ENCODE results near the gene ZDHHC14. TPM values are rescaled to one million over a fixed set of nuclear protein-coding genes. Genes with fewer than 3 reads are reported as not detected.
"Not testable (repeated sequence)": the region's sequence is repeated elsewhere in the genome, so short reads cannot be mapped to it uniquely, and the experiment has no call there.

The ZDHHC14 gene
- total RNA-seq, 1 experiment from 2014 or later, result 1.7 TPM

DNA sequence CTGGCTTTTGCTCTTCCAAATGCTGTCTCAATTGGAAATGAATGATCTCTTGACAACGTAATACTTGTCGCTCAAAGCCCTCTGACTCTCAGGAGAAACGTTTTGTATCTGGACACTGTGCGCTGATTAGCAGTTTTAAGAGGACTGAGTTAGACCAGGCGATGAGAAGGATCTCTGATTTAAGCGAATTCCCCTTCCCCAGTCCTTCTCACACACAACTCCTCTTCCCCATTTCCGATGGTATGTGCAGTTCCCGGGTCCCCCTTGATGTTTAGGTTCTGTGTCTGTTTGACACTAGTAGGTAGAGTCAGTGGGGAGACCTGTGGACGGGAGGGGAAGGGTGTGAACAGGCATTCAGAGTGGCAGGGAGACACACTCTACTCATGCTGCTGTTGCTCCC lies 2.5 kb downstream of the ZDHHC14 start:
- 0 out of 5 replicates have a peak, but pooled peaks cover 0 to 2% of the 10 kb centered on the region in 2 experiments for H3K9me3 Mint-ChIP-seq
- H3T11ph ChIP-seq (ENCODE audit: low read length), result no peak overlapping the region
- H3K27me3 Mint-ChIP-seq (ENCODE audit: low read depth), result peaks cover 29% of the 10 kb centered on the region
- no peak overlapping the region for H3K14ac ChIP-seq (ENCODE audit: insufficient read depth, low read length)
- no peak overlapping the region for H4K5ac ChIP-seq (ENCODE audit: insufficient read length, low read depth, low read length)
- no peak overlapping the region for H2BK5ac ChIP-seq (ENCODE audit: insufficient read length, low read length)
- no peak overlapping the region for H3K27ac Mint-ChIP-seq
- no peak overlapping the region for H4K91ac ChIP-seq (ENCODE audit: insufficient read length, low read depth, low read length)
- H2AFZ ChIP-seq (ENCODE audit: low read length), result no peak overlapping the region
- no peak overlapping the region for H3K4ac ChIP-seq (ENCODE audit: low read depth, low read length)
- no peak overlapping the region for H3K4me2 ChIP-seq (ENCODE audit: insufficient read depth, insufficient read length, low read length)
- H3K4me1 ChIP-seq (ENCODE audit: insufficient read depth, low read length), result peaks cover 2% of the 10 kb centered on the region; the same call in 1 of the 2 replicates
- no peak for DNase-seq
- H3K56ac ChIP-seq (ENCODE audit: insufficient read length, low read depth, low read length), result no peak overlapping the region
- no peak overlapping the region for H3K9ac ChIP-seq (ENCODE audit: extremely low read depth, insufficient read length, low read length)
- no peak overlapping the region for H2BK20ac ChIP-seq (ENCODE audit: low read depth, low read length, poor library complexity, severe bottlenecking)
- TF ChIP-seq, protein P1, sequence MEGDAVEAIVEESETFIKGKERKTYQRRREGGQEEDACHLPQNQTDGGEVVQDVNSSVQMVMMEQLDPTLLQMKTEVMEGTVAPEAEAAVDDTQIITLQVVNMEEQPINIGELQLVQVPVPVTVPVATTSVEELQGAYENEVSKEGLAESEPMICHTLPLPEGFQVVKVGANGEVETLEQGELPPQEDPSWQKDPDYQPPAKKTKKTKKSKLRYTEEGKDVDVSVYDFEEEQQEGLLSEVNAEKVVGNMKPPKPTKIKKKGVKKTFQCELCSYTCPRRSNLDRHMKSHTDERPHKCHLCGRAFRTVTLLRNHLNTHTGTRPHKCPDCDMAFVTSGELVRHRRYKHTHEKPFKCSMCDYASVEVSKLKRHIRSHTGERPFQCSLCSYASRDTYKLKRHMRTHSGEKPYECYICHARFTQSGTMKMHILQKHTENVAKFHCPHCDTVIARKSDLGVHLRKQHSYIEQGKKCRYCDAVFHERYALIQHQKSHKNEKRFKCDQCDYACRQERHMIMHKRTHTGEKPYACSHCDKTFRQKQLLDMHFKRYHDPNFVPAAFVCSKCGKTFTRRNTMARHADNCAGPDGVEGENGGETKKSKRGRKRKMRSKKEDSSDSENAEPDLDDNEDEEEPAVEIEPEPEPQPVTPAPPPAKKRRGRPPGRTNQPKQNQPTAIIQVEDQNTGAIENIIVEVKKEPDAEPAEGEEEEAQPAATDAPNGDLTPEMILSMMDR (conservative IDR thresholded peaks at IDR 0.05), result no peak
- peaks cover 7% of the 10 kb centered on the region for H3K23me2 ChIP-seq (ENCODE audit: insufficient read length, low read depth, low read length, poor library complexity, severe bottlenecking)
- peaks cover 7% of the 10 kb centered on the region; the same call in 1 of the 2 replicates for H3K27me3 ChIP-seq (ENCODE audit: insufficient read depth, low read length)
- no peaks in the 10 kb centered on the region for H3K79me2 ChIP-seq (ENCODE audit: insufficient read depth, low read length)
- H4K20me1 ChIP-seq (ENCODE audit: control insufficient read depth, insufficient read depth, insufficient read length), result no peaks in the 10 kb centered on the region
- H3K23ac ChIP-seq (ENCODE audit: insufficient read length, low read depth, low read length), result no peak overlapping the region
- H3K18ac ChIP-seq (ENCODE audit: insufficient read length, low read depth, low read length), result no peak overlapping the region
- no peaks in the 10 kb centered on the region for H3K79me1 ChIP-seq (ENCODE audit: insufficient read depth, low read depth, low read length, poor library complexity, severe bottlenecking)
- H3K4me3 Mint-ChIP-seq, result peak overlapping the region in 1 of 2 experiments; percentile 40; a peak in 3 of 5 replicates
- H3K36me3 Mint-ChIP-seq (ENCODE audit: insufficient read depth in 1 of 3, low read depth in 3 of 3), result no peaks in the 10 kb centered on the region; a peak in 1 of 7 replicates
- no peak overlapping the region for H4K8ac ChIP-seq (replicated peaks; ENCODE audit: insufficient read length, low read depth, low read length)
- no peak overlapping the region for H3K27ac ChIP-seq (ENCODE audit: insufficient read length, low read depth, low read length)
- no peak overlapping the region for H2AK5ac ChIP-seq (ENCODE audit: insufficient read length, low read length)
- H2BK12ac ChIP-seq (ENCODE audit: insufficient read length, low read depth, low read length), result no peak overlapping the region
- H3K4me1 Mint-ChIP-seq, result peaks cover 12 to 14% of the 10 kb centered on the region in 2 experiments
- no peak overlapping the region for H2BK120ac ChIP-seq (ENCODE audit: low read depth, low read length, poor library complexity, severe bottlenecking)
- WGBS (ENCODE audit: extremely low coverage, insufficient read length, low lambda C conversion rate), result no CpG with 5 or more reads among the region's 9 CpGs
- no peak overlapping the region for H2BK15ac ChIP-seq (ENCODE audit: low read depth, low read length)
- no peaks in the 10 kb centered on the region for H3K9me3 ChIP-seq (ENCODE audit: control insufficient read depth, low read depth, low read length)

DNA sequence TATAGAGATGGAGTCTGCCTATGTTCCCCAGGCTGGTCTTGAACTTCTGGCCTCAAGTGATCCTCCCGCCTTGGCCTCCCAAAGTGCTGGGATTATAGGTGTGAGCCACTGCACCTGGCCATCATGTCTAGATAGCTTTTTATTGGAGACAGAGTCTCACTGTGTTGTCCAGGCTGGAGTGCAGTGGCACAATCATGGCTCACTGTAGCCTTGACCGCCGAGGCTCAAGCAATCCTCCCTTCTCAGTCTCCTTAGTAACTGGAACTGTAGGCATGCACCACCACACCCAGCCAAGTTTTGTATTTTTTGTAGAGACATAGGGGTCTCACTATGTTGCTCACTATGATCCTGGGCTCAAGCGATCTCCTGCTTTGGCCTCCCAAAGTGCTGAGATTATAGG lies 4.0 kb downstream of the ZDHHC14 start:
- H4K91ac ChIP-seq (ENCODE audit: insufficient read length, low read depth, low read length); H3K27ac Mint-ChIP-seq; H3K23ac ChIP-seq (ENCODE audit: insufficient read length, low read depth, low read length); H4K5ac ChIP-seq (ENCODE audit: insufficient read length, low read depth, low read length); DNase-seq; H3K4me1 ChIP-seq (ENCODE audit: insufficient read depth, low read length); H3K4me1 Mint-ChIP-seq; H4K8ac ChIP-seq (replicated peaks; ENCODE audit: insufficient read length, low read depth, low read length); H4K20me1 ChIP-seq (ENCODE audit: control insufficient read depth, insufficient read depth, insufficient read length); H3T11ph ChIP-seq (ENCODE audit: low read length); H2AFZ ChIP-seq (ENCODE audit: low read length); H3K14ac ChIP-seq (ENCODE audit: insufficient read depth, low read length); H3K56ac ChIP-seq (ENCODE audit: insufficient read length, low read depth, low read length); H3K79me2 ChIP-seq (ENCODE audit: insufficient read depth, low read length); H3K4ac ChIP-seq (ENCODE audit: low read depth, low read length); H3K18ac ChIP-seq (ENCODE audit: insufficient read length, low read depth, low read length); H2AK5ac ChIP-seq (ENCODE audit: insufficient read length, low read length); H3K9me3 ChIP-seq (ENCODE audit: control insufficient read depth, low read depth, low read length); H2BK5ac ChIP-seq (ENCODE audit: insufficient read length, low read length); H3K4me2 ChIP-seq (ENCODE audit: insufficient read depth, insufficient read length, low read length); H2BK15ac ChIP-seq (ENCODE audit: low read depth, low read length); H3K27ac ChIP-seq (ENCODE audit: insufficient read length, low read depth, low read length); H3K79me1 ChIP-seq (ENCODE audit: insufficient read depth, low read depth, low read length, poor library complexity, severe bottlenecking); H2BK20ac ChIP-seq (ENCODE audit: low read depth, low read length, poor library complexity, severe bottlenecking); H3K36me3 Mint-ChIP-seq (ENCODE audit: insufficient read depth in 1 of 3, low read depth in 3 of 3); H3K4me3 Mint-ChIP-seq; H3K9ac ChIP-seq (ENCODE audit: extremely low read depth, insufficient read length, low read length); H3K27me3 ChIP-seq (ENCODE audit: insufficient read depth, low read length); H3K23me2 ChIP-seq (ENCODE audit: insufficient read length, low read depth, low read length, poor library complexity, severe bottlenecking); H2BK12ac ChIP-seq (ENCODE audit: insufficient read length, low read depth, low read length); H2BK120ac ChIP-seq (ENCODE audit: low read depth, low read length, poor library complexity, severe bottlenecking): not testable (repeated sequence)
- Mint-ChIP-seq H3K9me3 (peaks cover 11 to 12% of the 10 kb centered on the region in 2 experiments), H3K27me3 (ENCODE audit: low read depth) (peaks cover 26% of the 10 kb centered on the region)
- no CpG with 5 or more reads among the region's 4 CpGs for WGBS (ENCODE audit: extremely low coverage, insufficient read length, low lambda C conversion rate)

All from H9 (cell line).